Memory B cell (primary cell): ENCODE measurements around the gene MTRF1.
"Not testable (repeated sequence)": the region's sequence is repeated elsewhere in the genome, so short reads cannot be mapped to it uniquely, and the experiment has no call there.

ENCODE experiments used
- ATAC-seq: fragments of 150-1000 bp; cut with Tn5 transposase; 2 replicates; pipeline ENCODE4 v1.10.0; 2021; ENCODE audit warnings: low read depth, mild to moderate bottlenecking, moderate library complexity
- DNase-seq, 2 donors: peaks; one replicate each; pipeline ENCODE4 v3.0.0; 2022; ENCODE audit warnings: low spot score in 2 of 2
- H3K27ac Mint-ChIP-seq: one replicate; pipeline ENCODE4 v1.8.0; 2022; ENCODE audit warnings: mild to moderate bottlenecking, moderate library complexity, mixed read lengths
- H3K27me3 Mint-ChIP-seq: one replicate; pipeline ENCODE4 v1.8.0; 2022; ENCODE audit warnings: mixed read lengths
- H3K36me3 Mint-ChIP-seq: one replicate; pipeline ENCODE4 v1.8.0; 2022; ENCODE audit warnings: mild to moderate bottlenecking, mixed read lengths
- H3K4me1 Mint-ChIP-seq: one replicate; pipeline ENCODE4 v1.8.0; 2022; ENCODE audit warnings: mixed read lengths
- H3K4me3 Mint-ChIP-seq: one replicate; pipeline ENCODE4 v1.8.0; 2022; ENCODE audit warnings: mild to moderate bottlenecking, moderate library complexity, mixed read lengths
- H3K9me3 Mint-ChIP-seq: one replicate; pipeline ENCODE4 v1.8.0; 2022; ENCODE audit warnings: mixed read lengths

Gene MTRF1

GRCh38 chr13:41294914-41295313, 31.5 kb upstream of the MTRF1 start:
- Mint-ChIP-seq H3K27ac (no peak overlapping the region), H3K4me1 (no peaks in the 10 kb centered on the region), H3K36me3 (peaks cover 5% of the 10 kb centered on the region), H3K4me3 (no peak overlapping the region), H3K9me3 (peaks cover 5% of the 10 kb centered on the region), H3K27me3 (peaks cover 2% of the 10 kb centered on the region)
- ATAC-seq (no peak), DNase-seq (no peak)

- no peak for ATAC-seq
- Mint-ChIP-seq H3K4me1 (no peaks in the 10 kb centered on the region), H3K36me3 (peaks cover 4% of the 10 kb centered on the region)
Measured at GRCh38 chr13:41293272-41293671, 29.9 kb upstream of the MTRF1 start.

DNA sequence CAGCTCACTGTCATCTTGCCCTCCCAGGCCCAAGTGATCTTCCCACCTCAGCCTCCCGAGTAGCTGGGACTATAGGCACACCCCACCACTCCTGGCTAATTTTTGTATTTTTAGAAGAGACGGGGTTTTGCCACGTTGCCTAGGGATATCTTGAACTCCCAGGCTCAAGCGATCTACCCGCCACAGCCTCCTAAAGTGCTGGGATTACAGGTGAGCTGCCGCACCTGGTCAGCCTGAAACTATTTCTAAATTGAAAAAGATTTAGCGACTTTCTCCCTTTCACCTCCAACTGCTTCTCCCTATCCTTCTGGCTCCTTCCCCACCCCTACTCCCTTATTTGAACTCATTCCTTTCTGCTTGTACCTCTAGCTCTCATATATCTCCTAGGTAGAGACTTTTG, 27.9 kb upstream of the MTRF1 start:
- DNase-seq (no peak), ATAC-seq (no peak)
- Mint-ChIP-seq H3K27ac (no peak overlapping the region), H3K36me3 (peaks cover 4% of the 10 kb centered on the region), H3K4me1 (no peaks in the 10 kb centered on the region), H3K4me3 (no peak overlapping the region), H3K27me3 (peaks cover 2% of the 10 kb centered on the region), H3K9me3 (peaks cover 5% of the 10 kb centered on the region)

More at GRCh38 chr13:41293272-41293671, 29.9 kb upstream of the MTRF1 start:
- no peak overlapping the region for H3K27ac Mint-ChIP-seq
- H3K9me3 Mint-ChIP-seq: peaks cover 5% of the 10 kb centered on the region
- no peak overlapping the region for H3K4me3 Mint-ChIP-seq
- peaks cover 2% of the 10 kb centered on the region for H3K27me3 Mint-ChIP-seq
- no peak for DNase-seq

- no peak overlapping the region for H3K4me3 Mint-ChIP-seq
- DNase-seq (no peak), ATAC-seq (no peak)
- H3K4me1 Mint-ChIP-seq: no peaks in the 10 kb centered on the region
- peaks cover 2% of the 10 kb centered on the region for H3K27me3 Mint-ChIP-seq
- peaks cover 5% of the 10 kb centered on the region for H3K9me3 Mint-ChIP-seq
- H3K27ac Mint-ChIP-seq: no peak overlapping the region
- H3K36me3 Mint-ChIP-seq: peaks cover 2% of the 10 kb centered on the region
Measured at GRCh38 chr13:41289463-41289881, 26.1 kb upstream of the MTRF1 start.

GRCh38 chr13:41286370-41286769, 23.0 kb upstream of the MTRF1 start:
- Mint-ChIP-seq H3K4me1 (peaks cover 4% of the 10 kb centered on the region), H3K4me3 (no peak overlapping the region), H3K36me3 (peaks cover under 1% of the 10 kb centered on the region), H3K9me3 (peaks cover under 1% of the 10 kb centered on the region), H3K27me3 (peaks cover under 1% of the 10 kb centered on the region), H3K27ac (no peak overlapping the region)
- DNase-seq (no peak), ATAC-seq (no peak)

DNA sequence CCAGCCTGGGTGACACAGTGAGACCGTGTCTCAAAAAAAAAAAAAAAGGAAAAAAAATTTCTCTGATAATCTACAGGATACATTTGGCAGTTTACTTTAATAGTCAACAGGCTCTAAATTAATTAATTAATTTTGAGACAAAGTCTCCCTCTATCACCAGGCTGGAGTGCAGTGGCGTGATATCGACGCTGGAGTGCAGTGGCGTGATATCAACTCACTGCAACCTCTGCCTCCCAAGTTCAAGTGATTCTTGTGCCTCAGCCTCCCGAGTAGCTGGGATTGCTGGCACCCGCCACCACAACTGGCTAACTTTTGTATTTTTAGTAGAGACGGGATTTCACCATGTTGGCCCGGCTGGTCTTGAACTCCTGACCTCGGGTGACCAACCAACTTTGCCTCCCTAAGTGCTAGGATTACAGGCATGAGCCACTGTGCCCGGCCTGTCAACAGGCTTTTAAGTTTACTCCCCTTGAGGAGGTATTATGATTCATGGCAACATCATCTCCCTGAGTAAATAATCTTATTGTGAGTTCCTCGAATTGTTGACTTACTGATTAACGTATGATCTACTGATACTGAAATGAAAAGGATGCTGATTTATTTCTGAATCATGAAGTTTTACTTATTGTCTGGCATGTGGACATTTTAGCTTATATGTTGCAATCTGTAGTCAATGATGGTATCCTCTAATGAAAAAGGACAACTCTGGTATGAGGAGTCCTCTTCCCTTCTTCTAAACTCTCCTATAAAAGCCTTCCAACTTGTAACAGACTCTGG, 21.3 kb upstream of the MTRF1 start:
- no peak overlapping the region for H3K4me3 Mint-ChIP-seq
- no peak for DNase-seq

DNA sequence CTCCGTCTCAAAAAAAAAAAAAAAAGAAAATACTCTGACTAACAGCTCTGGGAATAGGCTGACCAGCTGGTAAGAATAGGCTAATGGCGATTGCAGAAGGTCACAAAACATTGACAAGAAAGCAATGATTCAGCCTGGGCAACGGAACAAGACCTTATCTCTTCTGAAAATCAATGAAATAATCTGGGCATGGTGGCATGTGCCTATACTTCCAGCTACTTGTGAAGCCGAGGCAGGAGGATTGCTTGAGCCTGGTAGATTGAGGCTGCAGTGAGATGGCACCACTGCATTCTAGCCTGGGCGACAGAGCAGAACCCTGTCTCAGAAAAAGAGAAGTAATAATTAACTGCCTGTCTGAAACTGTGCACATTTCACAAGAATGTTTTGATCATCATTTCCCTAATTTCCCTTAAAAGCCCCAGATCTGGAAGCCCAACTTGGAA, 18.8 kb upstream of the MTRF1 start:
- DNase-seq (peak in 1 of 2 donors; percentile 18), ATAC-seq (peak; percentile 81)
- no peaks in the 10 kb centered on the region for H3K27me3 Mint-ChIP-seq
- H3K9me3 Mint-ChIP-seq: no peaks in the 10 kb centered on the region
- H3K4me3 Mint-ChIP-seq: no peak overlapping the region
- peaks cover 4% of the 10 kb centered on the region for H3K4me1 Mint-ChIP-seq
- no peaks in the 10 kb centered on the region for H3K36me3 Mint-ChIP-seq
- H3K27ac Mint-ChIP-seq: no peak overlapping the region

More for the DNA sequence above, 21.3 kb upstream of the MTRF1 start:
- no peak overlapping the region for H3K27ac Mint-ChIP-seq
- no peak for ATAC-seq
- H3K36me3 Mint-ChIP-seq: no peaks in the 10 kb centered on the region
- H3K27me3 Mint-ChIP-seq: no peaks in the 10 kb centered on the region
- no peaks in the 10 kb centered on the region for H3K9me3 Mint-ChIP-seq
- peaks cover 4% of the 10 kb centered on the region for H3K4me1 Mint-ChIP-seq

- not testable (repeated sequence) for ATAC-seq, H3K4me1 Mint-ChIP-seq, H3K27me3 Mint-ChIP-seq, H3K4me3 Mint-ChIP-seq, DNase-seq, H3K9me3 Mint-ChIP-seq, H3K27ac Mint-ChIP-seq, H3K36me3 Mint-ChIP-seq
Measured at GRCh38 chr13:41279156-41279555, 15.8 kb upstream of the MTRF1 start.

DNA sequence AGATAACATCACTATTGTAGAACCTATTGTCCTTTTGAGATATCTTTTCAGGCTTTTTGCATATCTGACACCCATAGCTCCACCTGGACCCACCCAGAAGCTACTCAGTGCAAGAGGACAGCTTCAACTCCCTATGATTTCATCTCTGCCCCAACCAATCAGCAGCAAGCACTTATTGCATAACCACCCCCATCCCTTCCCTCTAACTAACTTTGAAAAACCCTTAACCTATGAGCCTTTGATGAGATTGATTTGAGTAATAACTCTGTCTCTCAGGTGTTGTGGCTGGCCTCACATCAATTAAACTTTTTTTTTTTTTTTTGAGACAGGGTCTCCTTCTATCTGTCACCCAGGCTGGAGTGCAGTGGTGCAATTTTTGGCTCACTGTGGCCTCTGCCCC, 13.4 kb upstream of the MTRF1 start:
- no peaks in the 10 kb centered on the region for H3K36me3 Mint-ChIP-seq
- H3K4me3 Mint-ChIP-seq: no peak overlapping the region
- no peaks in the 10 kb centered on the region for H3K9me3 Mint-ChIP-seq
- ATAC-seq (no peak), DNase-seq (no peak)
- no peaks in the 10 kb centered on the region for H3K27me3 Mint-ChIP-seq
- no peak overlapping the region for H3K27ac Mint-ChIP-seq
- peaks cover 3% of the 10 kb centered on the region for H3K4me1 Mint-ChIP-seq

GRCh38 chr13:41274881-41275280, 11.5 kb upstream of the MTRF1 start:
- ATAC-seq (no peak), DNase-seq (no peak)
- Mint-ChIP-seq H3K27me3 (no peaks in the 10 kb centered on the region), H3K36me3 (no peaks in the 10 kb centered on the region), H3K4me3 (no peak overlapping the region), H3K27ac (no peak overlapping the region), H3K9me3 (no peaks in the 10 kb centered on the region), H3K4me1 (peaks cover 6% of the 10 kb centered on the region)

DNA sequence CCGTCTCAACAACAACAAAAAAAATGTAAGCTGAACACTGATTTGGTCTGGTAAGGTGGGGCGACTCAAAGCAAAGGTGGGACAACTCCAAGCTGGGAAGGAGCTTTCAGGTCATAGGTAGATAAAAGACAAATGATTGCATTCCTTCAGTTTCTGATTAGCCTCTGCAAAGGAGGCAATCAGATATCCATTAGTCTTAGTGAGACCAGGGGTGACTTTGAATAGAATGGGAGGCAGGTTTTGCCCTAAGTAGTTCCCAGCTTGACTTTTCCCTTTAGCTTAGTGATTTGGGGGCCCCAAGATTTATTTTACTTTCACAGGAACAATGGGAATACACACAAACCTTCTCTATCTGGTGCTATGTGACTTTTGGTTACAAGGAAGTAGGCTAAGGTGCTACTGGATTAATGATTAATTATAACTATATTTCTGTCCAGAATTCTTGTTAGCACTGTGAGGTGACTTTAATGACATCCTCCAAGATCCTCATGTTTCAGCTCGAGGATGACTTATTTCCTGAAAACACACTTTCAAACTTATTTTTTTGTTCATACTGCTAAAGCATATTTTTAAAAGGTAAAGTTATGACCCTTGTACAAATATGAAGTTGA, 10.6 kb upstream of the MTRF1 start:
- Mint-ChIP-seq H3K4me1 (peaks cover 6% of the 10 kb centered on the region), H3K36me3 (no peaks in the 10 kb centered on the region), H3K27ac (no peak overlapping the region), H3K27me3 (no peaks in the 10 kb centered on the region), H3K4me3 (no peak overlapping the region), H3K9me3 (no peaks in the 10 kb centered on the region)
- DNase-seq: no peak
- no peak for ATAC-seq

- Mint-ChIP-seq H3K4me1 (peaks cover 6% of the 10 kb centered on the region), H3K36me3 (no peaks in the 10 kb centered on the region), H3K27me3 (no peaks in the 10 kb centered on the region), H3K27ac (peak overlapping the region; percentile 75), H3K9me3 (peaks cover 3% of the 10 kb centered on the region), H3K4me3 (no peak overlapping the region)
- ATAC-seq (peak; percentile 14), DNase-seq (no peak)
Measured at GRCh38 chr13:41271456-41272285, 8.3 kb upstream of the MTRF1 start.

DNA sequence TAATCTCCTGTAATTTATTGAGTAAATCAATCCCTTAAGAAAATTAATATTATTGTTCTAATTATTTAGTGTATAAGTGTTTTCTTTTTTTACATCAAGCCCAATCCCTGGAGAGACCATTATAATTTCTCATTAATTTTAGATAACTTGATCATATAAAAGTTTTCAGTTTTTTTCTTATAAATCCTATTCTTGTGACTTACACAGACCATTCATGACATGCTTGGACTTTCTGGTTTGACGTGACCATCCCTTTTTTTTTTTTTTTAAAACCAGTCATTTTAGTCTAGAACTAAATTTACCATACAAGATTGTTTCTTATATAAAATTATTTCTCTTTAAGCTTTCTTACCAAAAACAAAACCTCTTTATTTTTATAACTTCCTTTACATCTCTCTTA, 5.4 kb upstream of the MTRF1 start:
- Mint-ChIP-seq H3K4me3 (no peak overlapping the region), H3K4me1 (peaks cover 7% of the 10 kb centered on the region), H3K36me3 (no peaks in the 10 kb centered on the region), H3K9me3 (peaks cover 3% of the 10 kb centered on the region), H3K27ac (no peak overlapping the region), H3K27me3 (no peaks in the 10 kb centered on the region)
- ATAC-seq (no peak), DNase-seq (no peak)

GRCh38 chr13:41267106-41267505, 3.7 kb upstream of the MTRF1 start:
- no peak overlapping the region for H3K4me3 Mint-ChIP-seq
- peaks cover 11% of the 10 kb centered on the region for H3K4me1 Mint-ChIP-seq
- H3K9me3 Mint-ChIP-seq: peaks cover 3% of the 10 kb centered on the region
- H3K27ac Mint-ChIP-seq: no peak overlapping the region
- H3K27me3 Mint-ChIP-seq: no peaks in the 10 kb centered on the region
- H3K36me3 Mint-ChIP-seq: no peaks in the 10 kb centered on the region
- DNase-seq: no peak
- ATAC-seq: no peak
